Middle frontal gyrus (tissue), 1 donor: ENCODE results near the gene LTBP3.

Experiments
- DNase-seq: peaks from one replicate; pipeline ENCODE4 v3.0.0-alpha.2; 2015; ENCODE audit warnings: low spot score; ENCODE audit errors: extremely low spot score

The LTBP3 gene

GRCh38 chr11:65585396-65586246 lies 27.5 kb upstream of the LTBP3 start:
- no peak for DNase-seq

- no peak for DNase-seq
Measured at GRCh38 chr11:65584723-65585171, 26.6 kb upstream of the LTBP3 start.

GRCh38 chr11:65584106-65584505 lies 25.9 kb upstream of the LTBP3 start:
- DNase-seq: no peak

GRCh38 chr11:65583589-65583988 lies 25.4 kb upstream of the LTBP3 start:
- DNase-seq: no peak

- no peak for DNase-seq
Measured at GRCh38 chr11:65581928-65582327, 23.8 kb upstream of the LTBP3 start.

- no peak for DNase-seq
Measured at GRCh38 chr11:65580756-65581155, 22.6 kb upstream of the LTBP3 start.

GRCh38 chr11:65580031-65580692 lies 22.0 kb upstream of the LTBP3 start:
- no peak for DNase-seq

GRCh38 chr11:65579291-65579690 lies 21.1 kb upstream of the LTBP3 start:
- DNase-seq: no peak

GRCh38 chr11:65578667-65579066 lies 20.5 kb upstream of the LTBP3 start:
- DNase-seq: no peak

- DNase-seq: no peak
Measured at GRCh38 chr11:65578134-65578533, 20.0 kb upstream of the LTBP3 start.

- no peak for DNase-seq
Measured at GRCh38 chr11:65577756-65578109, 19.6 kb upstream of the LTBP3 start.

- no peak for DNase-seq
Measured at GRCh38 chr11:65576867-65577755, 19.0 kb upstream of the LTBP3 start.

GRCh38 chr11:65576232-65576866 lies 18.2 kb upstream of the LTBP3 start:
- no peak for DNase-seq

- DNase-seq: no peak
Measured at GRCh38 chr11:65575568-65576231, 17.5 kb upstream of the LTBP3 start, which contains the start of gene EHBP1L1. Gene EHBP1L1 (plus strand): TSS chr11:65576053. CDS start chr11:65576303, 250 bp downstream.

- DNase-seq: no peak
Measured at GRCh38 chr11:65574811-65575567, 16.8 kb upstream of the LTBP3 start.

- no peak for DNase-seq
Measured at GRCh38 chr11:65574109-65574810, 16.1 kb upstream of the LTBP3 start.

- no peak for DNase-seq
Measured at GRCh38 chr11:65573391-65574079, 15.4 kb upstream of the LTBP3 start.

- DNase-seq: peak; percentile 65
Measured at GRCh38 chr11:65572356-65573051, 14.3 kb upstream of the LTBP3 start, which contains the start of gene FAM89B. Gene FAM89B (plus strand): TSS chr11:65572538. CDS start chr11:65572670, 132 bp downstream.
